Activated CD8-positive, alpha-beta memory T cell treated with anti-CD3 and anti-CD28 coated beads for 4 hours (primary cell): ENCODE results near the gene MTHFD1L.

Experiments
- DNase-seq, 2 donors: peaks; one replicate each; pipeline ENCODE4 v3.0.0-alpha.2; 2020; ENCODE audit warnings: low read depth in 2 of 2

Gene MTHFD1L

DNA sequence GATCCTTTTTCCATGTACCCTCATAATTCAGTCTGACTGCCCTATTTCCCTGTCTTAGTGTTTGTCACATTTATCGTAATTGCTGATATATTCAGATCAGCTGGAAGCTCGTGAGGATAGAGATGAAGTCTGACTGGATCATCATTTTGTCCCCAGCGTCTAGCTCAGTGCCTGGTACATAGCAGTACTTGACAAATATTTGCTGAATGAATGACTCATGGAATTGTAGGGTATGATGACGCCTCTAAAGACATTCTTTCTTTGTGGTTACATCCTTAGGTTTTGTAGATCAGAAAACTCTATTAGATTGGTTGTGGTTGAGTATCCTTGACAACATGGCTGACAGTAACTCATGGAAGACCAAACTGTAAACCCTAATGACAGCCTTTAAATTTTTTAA is 68.9 kb downstream of the MTHFD1L start:
- DNase-seq: no peak

DNA sequence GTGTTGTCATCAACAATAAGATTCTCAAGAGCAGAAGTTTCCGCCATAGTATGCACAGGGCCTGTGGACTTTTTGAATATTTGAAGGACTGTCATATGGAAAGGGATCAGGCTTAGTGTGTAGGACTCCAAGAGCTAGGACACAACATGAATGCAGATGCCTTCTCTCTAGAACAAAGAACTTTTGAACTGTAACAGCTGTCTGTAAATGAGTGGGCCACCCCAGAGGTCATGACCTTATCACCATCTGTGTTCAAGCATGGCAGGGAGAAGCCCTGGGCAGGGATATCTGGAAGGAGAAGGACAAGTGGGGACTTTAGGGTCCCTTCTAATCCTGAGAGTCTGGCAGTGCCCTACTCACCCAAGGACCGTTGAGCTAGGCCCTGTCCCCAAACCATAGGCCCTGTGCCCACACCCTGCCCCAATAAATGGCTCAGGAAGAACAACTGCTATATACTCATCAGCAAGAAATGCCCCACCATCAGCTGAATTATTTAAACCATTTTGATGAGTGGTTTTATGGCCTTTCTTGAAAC is 70.6 kb downstream of the MTHFD1L start:
- DNase-seq: no peak

DNA sequence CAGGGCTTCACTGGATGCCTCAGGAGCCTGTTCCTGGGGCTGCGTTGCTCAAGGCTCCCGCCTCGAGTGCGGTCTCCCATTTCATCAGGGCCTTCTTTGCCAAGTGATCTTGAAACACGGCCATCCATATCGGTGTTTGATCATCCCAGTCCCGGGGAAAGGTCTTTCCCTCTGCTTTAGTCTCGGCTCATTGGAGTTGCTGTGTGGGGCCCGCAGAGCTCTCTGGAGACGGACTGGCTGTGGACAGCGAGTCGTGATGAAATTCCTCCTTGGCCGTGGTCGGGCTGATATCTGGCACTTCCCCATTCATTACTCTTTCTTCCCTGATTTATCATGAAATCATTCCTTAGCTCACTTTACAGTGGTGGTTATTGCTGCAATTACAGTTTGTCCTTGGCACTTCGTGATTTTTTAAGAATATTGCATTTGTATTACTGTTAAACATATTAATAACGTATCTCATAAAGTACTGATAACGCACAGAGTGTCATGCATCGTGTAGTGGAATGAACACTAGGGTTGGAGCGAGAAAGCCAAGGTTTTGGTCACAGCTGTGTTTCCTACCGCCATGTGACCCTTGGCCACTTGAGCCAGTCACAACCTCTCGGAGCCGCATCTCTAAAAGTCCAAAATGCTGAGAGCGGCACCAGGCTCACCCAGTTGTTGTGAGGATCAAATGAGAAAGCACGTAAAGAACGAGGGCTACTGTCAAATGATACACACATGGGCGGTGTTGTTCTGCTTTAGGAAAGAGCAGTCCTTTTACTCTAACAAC is 71.8 kb downstream of the MTHFD1L start:
- no peak for DNase-seq

- no peak for DNase-seq
Measured at GRCh38 chr6:150939399-150939798, 73.9 kb downstream of the MTHFD1L start.

DNA sequence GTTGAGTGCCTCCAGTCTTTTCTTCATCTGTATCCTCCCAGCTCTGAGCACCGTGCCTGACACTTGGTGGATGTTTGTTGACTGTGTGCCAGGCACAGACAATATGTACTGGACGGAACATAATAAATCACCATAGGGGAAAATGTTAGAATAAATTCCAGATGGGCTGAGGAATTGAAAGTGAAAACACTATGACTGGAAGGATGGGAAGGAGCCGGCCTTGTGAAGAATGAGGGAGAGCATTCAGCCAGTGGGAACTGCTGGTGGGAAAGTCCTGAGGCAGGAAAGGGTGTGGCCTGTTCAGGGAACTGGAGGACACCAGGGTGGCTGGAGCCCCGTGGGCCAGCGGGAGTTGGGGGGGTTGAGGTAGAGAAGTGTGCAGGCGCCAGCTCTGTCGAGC is 75.4 kb downstream of the MTHFD1L start:
- DNase-seq: no peak

- no peak for DNase-seq
Measured at GRCh38 chr6:150949526-150949925, 84.0 kb downstream of the MTHFD1L start.

DNA sequence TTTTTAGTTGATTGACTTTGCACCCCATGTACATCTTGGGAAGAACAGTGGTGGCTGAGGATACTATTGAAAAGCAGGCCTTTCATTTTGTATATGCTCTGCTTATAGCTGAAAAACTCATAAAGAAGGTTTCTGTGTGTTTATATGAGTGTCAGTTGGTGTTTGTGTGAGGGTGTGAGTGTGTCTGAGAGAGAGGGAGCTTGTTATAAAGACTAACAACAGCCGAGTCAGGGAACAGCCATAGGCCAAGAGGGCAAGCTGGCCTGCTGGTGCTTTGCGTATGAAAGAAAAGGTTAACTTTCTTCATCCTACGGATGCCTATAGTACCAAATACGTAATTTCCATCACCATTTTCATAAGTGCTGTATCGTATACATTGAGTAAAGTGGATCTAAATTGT is 88.3 kb downstream of the MTHFD1L start:
- DNase-seq: no peak

GRCh38 chr6:150959166-150959565 is 93.7 kb downstream of the MTHFD1L start:
- DNase-seq: no peak

DNA sequence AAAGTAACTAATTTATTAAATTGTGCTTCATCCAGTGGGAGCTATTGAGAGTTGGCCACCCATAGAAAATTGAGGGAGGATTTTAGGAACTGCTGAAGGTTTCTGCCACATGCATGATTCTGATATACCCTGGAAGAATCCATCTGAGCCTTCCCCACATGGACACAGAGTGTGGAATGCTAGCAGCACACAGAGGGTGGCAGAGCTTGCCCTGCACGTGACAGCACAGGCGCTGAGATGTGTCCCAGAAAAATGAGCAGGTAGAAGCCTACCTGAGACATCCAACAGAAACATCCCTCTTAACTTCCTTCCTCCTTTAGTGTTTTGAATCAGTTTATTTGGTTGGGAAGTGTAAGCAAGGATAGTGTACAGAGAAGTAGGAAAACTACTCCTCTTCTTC is 96.9 kb downstream of the MTHFD1L start:
- no peak for DNase-seq

DNA sequence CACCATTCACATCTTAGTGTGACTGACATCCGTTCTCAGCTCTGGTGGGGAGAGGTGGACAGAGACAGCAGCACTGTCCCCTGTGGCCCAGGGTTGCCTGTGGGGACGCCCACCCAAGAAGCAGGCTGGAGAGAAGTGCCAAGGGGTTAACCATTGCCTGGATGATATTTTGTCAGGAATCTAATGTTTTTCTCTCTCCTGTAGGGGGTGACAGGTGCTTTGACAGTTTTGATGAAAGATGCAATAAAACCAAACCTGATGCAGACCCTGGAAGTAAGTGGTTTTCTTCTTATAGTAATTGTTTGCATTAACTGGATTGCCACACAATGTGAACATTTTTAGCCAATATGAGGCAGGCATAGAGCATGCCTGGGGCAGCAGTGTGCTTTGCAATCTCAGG is 99.3 kb downstream of the MTHFD1L start:
- no peak for DNase-seq

DNA sequence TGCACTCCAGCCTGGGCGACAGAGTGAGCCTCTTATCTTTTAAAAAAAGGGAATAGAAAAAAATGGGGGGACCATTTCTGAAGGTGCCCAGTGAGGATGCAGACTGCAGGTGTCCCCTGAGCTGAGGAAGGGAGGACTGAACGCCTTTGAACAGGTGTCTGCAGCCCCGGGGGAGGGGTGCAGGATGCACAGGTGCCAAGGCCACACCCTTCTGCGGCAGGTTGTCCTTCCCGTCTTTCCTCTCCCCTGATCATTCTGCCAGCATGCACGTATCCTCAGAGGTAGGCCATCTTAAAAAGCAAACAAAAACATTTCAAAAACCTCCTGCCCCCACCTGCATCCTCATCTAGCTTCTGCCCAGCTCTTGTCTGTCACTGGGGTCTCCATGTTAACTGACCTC is 101.3 kb downstream of the MTHFD1L start:
- DNase-seq: no peak

- DNase-seq: no peak
Measured at GRCh38 chr6:150967381-150967780, 101.9 kb downstream of the MTHFD1L start.

DNA sequence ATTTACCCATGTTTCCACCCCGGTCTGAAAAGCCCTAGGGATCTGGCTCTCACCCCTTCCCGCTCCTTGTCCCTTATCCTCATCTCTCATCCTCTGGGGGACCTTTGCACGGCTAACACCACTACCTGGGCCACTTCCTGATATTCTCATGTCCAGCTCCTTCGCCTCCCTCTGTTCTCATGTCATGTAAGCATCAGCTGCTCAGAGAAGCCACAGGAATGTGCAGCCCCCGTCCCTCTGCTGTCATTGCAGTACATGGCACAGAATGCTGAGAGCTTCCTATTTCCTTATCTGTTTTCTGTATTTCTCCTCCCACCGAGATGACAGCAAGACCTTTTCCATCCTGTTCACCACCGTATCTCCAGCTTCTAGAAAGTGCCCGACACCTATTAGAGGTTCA is 102.4 kb downstream of the MTHFD1L start:
- no peak for DNase-seq

- no peak for DNase-seq
Measured at GRCh38 chr6:150969901-150970300, 104.4 kb downstream of the MTHFD1L start.

GRCh38 chr6:150971219-150971618 is 105.7 kb downstream of the MTHFD1L start:
- no peak for DNase-seq

DNA sequence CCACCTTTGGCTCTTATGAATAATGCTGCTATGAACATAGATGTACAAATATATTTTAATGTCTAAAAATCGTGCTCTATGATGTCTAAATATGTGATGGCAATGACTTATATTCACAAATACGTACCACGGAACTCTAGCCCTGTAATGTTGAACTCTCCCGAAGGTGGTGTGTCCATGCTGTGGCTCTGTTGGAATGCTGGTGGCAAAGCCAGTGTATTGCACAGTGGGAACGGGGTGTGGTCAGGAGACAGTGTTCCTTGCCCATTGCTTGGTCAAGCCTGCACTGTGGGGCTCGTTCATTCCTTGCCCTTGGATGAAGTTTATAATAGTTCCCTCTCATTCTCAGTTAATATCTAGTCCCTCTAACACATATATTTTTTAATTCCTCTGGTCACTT is 109.6 kb downstream of the MTHFD1L start:
- DNase-seq: no peak

GRCh38 chr6:150977281-150977680 is 111.8 kb downstream of the MTHFD1L start:
- no peak for DNase-seq

GRCh38 chr6:150978624-150979023 is 113.1 kb downstream of the MTHFD1L start:
- no peak for DNase-seq

DNA sequence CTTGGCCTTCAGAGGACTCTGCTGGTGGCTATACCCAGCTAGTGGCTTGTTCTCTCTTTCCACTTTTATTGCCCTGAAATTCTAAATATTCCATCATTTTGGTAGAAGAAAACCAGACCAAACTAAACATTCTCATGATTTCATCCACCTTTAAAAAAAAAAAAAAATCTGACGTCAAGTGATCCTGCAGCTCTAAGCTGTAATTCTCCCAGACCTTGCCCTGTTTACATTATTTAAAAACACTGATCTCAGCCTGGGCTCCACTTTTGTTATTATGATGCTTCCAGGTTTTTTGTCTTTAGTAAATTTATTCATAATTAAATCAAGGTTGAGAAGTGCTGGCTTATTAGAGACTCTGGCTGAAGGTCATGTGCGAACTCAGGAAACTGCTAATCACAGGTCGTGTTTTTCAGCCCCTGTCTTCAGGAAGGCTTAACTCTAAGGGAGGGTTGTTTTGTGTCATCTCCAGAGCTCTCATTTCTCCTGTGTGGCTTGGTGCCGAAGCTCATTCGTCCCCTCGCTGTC is 114.4 kb downstream of the MTHFD1L start:
- no peak for DNase-seq

DNA sequence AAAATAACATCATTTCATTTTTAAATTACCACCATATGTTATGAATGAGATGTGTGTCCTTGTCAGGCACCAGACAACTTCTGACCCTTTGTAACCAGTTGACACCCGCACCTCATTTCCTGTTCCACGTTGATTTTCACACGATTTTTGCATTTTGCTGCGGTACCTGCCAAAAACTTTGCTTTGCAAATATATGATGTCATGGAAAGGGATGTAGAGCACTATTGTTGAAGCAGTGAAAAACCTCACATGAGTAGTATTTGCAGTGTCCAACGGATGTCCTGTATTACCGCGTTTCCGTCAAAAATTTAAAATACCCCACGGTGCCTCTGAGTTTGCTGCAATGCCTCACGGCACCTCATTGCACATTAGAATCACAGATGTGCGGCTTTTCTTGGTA is 115.6 kb downstream of the MTHFD1L start:
- no peak for DNase-seq

DNA sequence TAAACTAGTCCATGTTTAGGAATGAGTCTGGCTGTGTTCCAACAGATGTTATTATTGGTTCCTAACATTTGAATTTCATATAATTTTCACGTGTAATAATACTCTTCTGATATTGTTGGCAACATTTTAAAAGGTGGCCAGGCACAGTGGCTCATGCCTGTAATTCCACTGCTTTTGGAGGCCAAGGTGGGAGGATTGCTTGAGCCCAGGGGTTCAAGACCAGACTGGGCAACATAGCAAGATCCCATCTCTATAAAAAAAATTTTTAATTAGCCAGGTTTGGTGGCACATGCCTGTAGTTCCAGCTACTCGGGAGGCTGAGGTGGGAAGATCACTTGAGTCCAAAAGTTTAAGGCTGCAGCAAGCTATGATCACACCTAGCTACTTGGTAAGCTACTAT is 116.2 kb downstream of the MTHFD1L start:
- DNase-seq: no peak

GRCh38 chr6:150987371-150987828 is 121.9 kb downstream of the MTHFD1L start:
- DNase-seq: no peak

GRCh38 chr6:150987855-150988464 is 122.5 kb downstream of the MTHFD1L start:
- no peak for DNase-seq
